Mesenchymal stem cell (in vitro differentiated cells and primary cell): Measurements from ENCODE around the gene DHH.

Experiments
- DNase-seq: peaks from one replicate; pipeline ENCODE4 v3.0.0-alpha.2; 2013
- H2AFZ ChIP-seq: one replicate; pipeline ENCODE4 v1.6.1; 2013; ENCODE audit warnings: low read depth, mild to moderate bottlenecking, control low read depth, inconsistent platforms, low read length, moderate library complexity
- H2AK5ac ChIP-seq: 2 replicates; pipeline ENCODE4 v1.6.1; 2013; ENCODE audit warnings: low read length, moderate library complexity, mild to moderate bottlenecking, inconsistent platforms; ENCODE audit not compliant: severe bottlenecking
- H2BK120ac ChIP-seq: one replicate; pipeline ENCODE4 v1.6.1; 2013; ENCODE audit warnings: low read depth, mild to moderate bottlenecking, inconsistent platforms, low read length, moderate library complexity
- H2BK12ac ChIP-seq, 2 experiments: one replicate each; pipeline ENCODE4 v1.6.1; 2013; ENCODE audit warnings: inconsistent platforms in 2 of 2, low read length in 2 of 2, mild to moderate bottlenecking in 2 of 2, moderate library complexity in 2 of 2, control low read depth in 1 of 2
- H2BK15ac ChIP-seq: one replicate; pipeline ENCODE4 v1.6.1; 2013; ENCODE audit warnings: mild to moderate bottlenecking, low read depth, inconsistent platforms; ENCODE audit not compliant: poor library complexity, severe bottlenecking
- H2BK5ac ChIP-seq: 2 replicates; pipeline ENCODE4 v1.6.1; 2013; ENCODE audit warnings: low read depth, mild to moderate bottlenecking, low read length, control low read depth, inconsistent platforms; ENCODE audit not compliant: poor library complexity, severe bottlenecking
- H3K14ac ChIP-seq, 2 experiments: one replicate each; pipeline ENCODE4 v1.6.1; 2013; ENCODE audit warnings: inconsistent platforms in 2 of 2, low read length in 2 of 2, control low read depth in 1 of 2, mild to moderate bottlenecking in 1 of 2, moderate library complexity in 1 of 2
- H3K18ac ChIP-seq, 2 experiments: one replicate each; pipeline ENCODE4 v1.6.1; 2013; ENCODE audit warnings: inconsistent platforms in 2 of 2, low read length in 2 of 2, control low read depth in 1 of 2, low read depth in 1 of 2, mild to moderate bottlenecking in 1 of 2
- H3K23ac ChIP-seq, 2 experiments: one replicate each; pipeline ENCODE4 v1.6.1; 2013; ENCODE audit warnings: inconsistent platforms in 2 of 2, low read length in 2 of 2, mild to moderate bottlenecking in 2 of 2, moderate library complexity in 2 of 2, control low read depth in 1 of 2
- H3K27ac ChIP-seq: 2 replicates; pipeline ENCODE4 v1.5.1; 2013; ENCODE audit warnings: mild to moderate bottlenecking, moderate library complexity, low read length, control low read depth, inconsistent platforms; ENCODE audit not compliant: poor library complexity, severe bottlenecking
- H3K27me3 ChIP-seq, 2 experiments: 2 replicates each; pipeline versions ENCODE4 v1.6.1 to v1.7.0; 2013; ENCODE audit warnings: low read length in 2 of 2, mild to moderate bottlenecking in 2 of 2, moderate library complexity in 2 of 2, control low read depth in 1 of 2, inconsistent platforms in 1 of 2; ENCODE audit not compliant: control insufficient read depth in 1 of 2, insufficient read depth in 1 of 2
- H3K36me3 ChIP-seq, 2 experiments: 2 replicates each; pipeline versions ENCODE4 v1.6.1 to v1.7.0; 2013; ENCODE audit warnings: low read length in 2 of 2, control low read depth in 1 of 2, inconsistent platforms in 1 of 2, low read depth in 1 of 2, mild to moderate bottlenecking in 1 of 2; ENCODE audit not compliant: insufficient read depth in 2 of 2, control insufficient read depth in 1 of 2
- H3K4ac ChIP-seq, 2 experiments: one replicate each; pipeline ENCODE4 v1.6.1; 2013; ENCODE audit warnings: inconsistent platforms in 2 of 2, low read length in 2 of 2, mild to moderate bottlenecking in 2 of 2, moderate library complexity in 2 of 2, control low read depth in 1 of 2, low read depth in 1 of 2
- H3K4me1 ChIP-seq: 2 replicates; pipeline ENCODE4 v1.6.1; 2013; ENCODE audit warnings: low read depth, low read length, control low read depth; ENCODE audit not compliant: control insufficient read depth, insufficient read depth
- H3K4me2 ChIP-seq: 2 replicates; pipeline ENCODE4 v1.6.1; 2013; ENCODE audit warnings: low read length, mild to moderate bottlenecking, inconsistent platforms; ENCODE audit not compliant: poor library complexity, severe bottlenecking
- H3K4me3 ChIP-seq, 2 experiments: 2 replicates each; pipeline versions ENCODE4 v1.5.1 to v1.7.0; 2013; ENCODE audit warnings: low read length in 2 of 2, mild to moderate bottlenecking in 2 of 2, control low read depth in 1 of 2, low read depth in 1 of 2; ENCODE audit not compliant: insufficient read depth in 1 of 2
- H3K79me1 ChIP-seq: replicated peaks from 2 replicates; pipeline ENCODE4 v1.6.1; 2013; ENCODE audit warnings: mild to moderate bottlenecking, control low read depth, low read length, inconsistent platforms; ENCODE audit not compliant: poor library complexity, severe bottlenecking
- H3K9ac ChIP-seq: 2 replicates; pipeline ENCODE4 v1.7.0; 2013; ENCODE audit warnings: mild to moderate bottlenecking, low read length, moderate library complexity
- H3K9me3 ChIP-seq: 2 replicates; pipeline ENCODE4 v1.7.0; 2013; ENCODE audit warnings: mild to moderate bottlenecking, low read length; ENCODE audit not compliant: control insufficient read depth
- H4K8ac ChIP-seq: one replicate; pipeline ENCODE4 v1.6.1; 2013; ENCODE audit warnings: inconsistent platforms, mild to moderate bottlenecking, low read length, moderate library complexity
- H4K91ac ChIP-seq: one replicate; pipeline ENCODE4 v1.6.1; 2013; ENCODE audit warnings: mild to moderate bottlenecking, low read length, inconsistent platforms
- WGBS: methylation state at CpG from one replicate; pipeline ENCODE4 v1.1.7; 2013; ENCODE audit warnings: mixed read lengths; 5-methylcytosine and 5-hydroxymethylcytosine counted together

The DHH gene

DNA sequence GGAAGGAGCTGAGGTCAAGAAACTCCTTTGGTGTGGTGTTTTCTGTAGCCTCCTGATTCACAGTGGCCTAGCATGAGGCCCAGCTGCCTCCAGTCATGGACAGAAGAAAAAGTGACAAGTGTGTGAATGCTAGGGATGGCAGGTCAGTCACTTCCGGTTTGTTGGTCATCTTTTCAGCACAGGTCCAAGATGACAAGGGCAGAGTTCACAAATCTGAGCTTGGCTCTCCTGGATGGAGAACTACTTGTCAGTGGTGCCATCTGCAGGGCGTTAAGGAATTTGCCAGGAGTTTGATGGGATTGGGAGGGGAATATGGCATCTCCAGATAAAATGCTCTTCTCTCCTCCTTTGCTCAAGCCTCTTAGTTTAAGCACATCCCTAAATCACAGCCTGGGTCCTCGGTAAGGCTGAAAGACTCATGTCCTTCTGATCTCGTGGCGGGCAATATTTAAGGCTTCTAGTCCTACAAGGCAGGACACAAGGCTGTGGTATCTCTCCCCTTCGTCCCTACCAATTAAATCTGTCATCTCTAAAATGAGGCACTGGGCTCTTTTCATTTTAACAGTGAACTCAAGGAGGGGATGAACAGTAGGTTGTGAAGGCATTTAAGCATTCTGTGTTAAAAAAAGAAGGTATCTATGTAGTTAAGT lies 26.6 kb upstream of the DHH start:
- 27% methylated on average over 5 of the region's 6 CpGs for WGBS
- no peak overlapping the region for H3K23ac ChIP-seq

DNA sequence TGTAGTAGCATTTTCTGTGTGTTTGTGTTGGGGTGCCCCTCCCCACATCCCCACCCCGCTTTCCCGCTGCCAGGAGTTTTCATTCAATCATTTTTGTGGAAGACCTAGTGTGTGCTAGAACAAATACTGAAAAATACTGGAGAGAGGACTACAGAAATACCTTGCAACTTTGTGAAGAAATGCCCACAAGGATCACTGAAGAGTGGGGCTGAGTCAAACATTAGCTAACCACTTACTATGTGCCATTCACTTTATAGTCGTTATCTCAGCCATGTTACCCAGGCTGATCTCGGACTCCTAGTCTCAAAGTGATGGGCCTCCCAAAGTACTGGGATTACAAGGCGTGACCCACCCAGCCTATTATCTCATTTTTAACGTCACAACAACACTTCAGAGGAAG lies 16.6 kb upstream of the DHH start:
- Histone ChIP-seq H3K9ac (peak overlapping the region; percentile 95), H2AK5ac (no peak overlapping the region), H3K79me1 (peaks cover 17% of the 10 kb centered on the region), H2BK15ac (no peak overlapping the region), H3K4me3 (peak overlapping the region; percentile 77 to 99), H3K4me2 (peak overlapping the region; percentile 86), H2AFZ (peak overlapping the region; percentile 86), H2BK120ac (no peak overlapping the region), H3K18ac (peak overlapping the region in 1 of 2 experiments; percentile 38), H2BK5ac (no peak overlapping the region), H3K4ac (peak overlapping the region in 1 of 2 experiments; percentile 75), H3K9me3 (no peaks in the 10 kb centered on the region), H3K36me3 (peaks cover 8 to 10% of the 10 kb centered on the region in 2 experiments), H3K14ac (peak overlapping the region in 1 of 2 experiments; percentile 87), H3K27me3 (no peaks in the 10 kb centered on the region), H4K8ac (peak overlapping the region; percentile 91), H3K4me1 (peaks cover 16% of the 10 kb centered on the region), H3K23ac (no peak overlapping the region), H3K27ac (peak overlapping the region; percentile 76), H2BK12ac (no peak overlapping the region), H4K91ac (no peak overlapping the region)
- WGBS, result 68% methylated on average over 5 of the region's 6 CpGs
- DNase-seq, result no peak

More for the DNA sequence above, 26.6 kb upstream of the DHH start:
- Histone ChIP-seq H3K4ac (no peak overlapping the region), H3K36me3 (no peaks in the 10 kb centered on the region), H3K9me3 (no peaks in the 10 kb centered on the region), H2AK5ac (no peak overlapping the region), H3K27ac (no peak overlapping the region), H3K14ac (no peak overlapping the region), H4K8ac (no peak overlapping the region), H3K4me3 (no peak overlapping the region), H2BK120ac (no peak overlapping the region), H3K4me2 (no peak overlapping the region), H2BK15ac (no peak overlapping the region), H3K4me1 (peaks cover 2% of the 10 kb centered on the region), H2AFZ (no peak overlapping the region), H3K9ac (no peak overlapping the region), H2BK12ac (no peak overlapping the region), H2BK5ac (no peak overlapping the region), H3K79me1 (no peaks in the 10 kb centered on the region), H4K91ac (peak overlapping the region; percentile 18), H3K27me3 (no peaks in the 10 kb centered on the region), H3K18ac (no peak overlapping the region)
- DNase-seq, result peak; percentile 73

DNA sequence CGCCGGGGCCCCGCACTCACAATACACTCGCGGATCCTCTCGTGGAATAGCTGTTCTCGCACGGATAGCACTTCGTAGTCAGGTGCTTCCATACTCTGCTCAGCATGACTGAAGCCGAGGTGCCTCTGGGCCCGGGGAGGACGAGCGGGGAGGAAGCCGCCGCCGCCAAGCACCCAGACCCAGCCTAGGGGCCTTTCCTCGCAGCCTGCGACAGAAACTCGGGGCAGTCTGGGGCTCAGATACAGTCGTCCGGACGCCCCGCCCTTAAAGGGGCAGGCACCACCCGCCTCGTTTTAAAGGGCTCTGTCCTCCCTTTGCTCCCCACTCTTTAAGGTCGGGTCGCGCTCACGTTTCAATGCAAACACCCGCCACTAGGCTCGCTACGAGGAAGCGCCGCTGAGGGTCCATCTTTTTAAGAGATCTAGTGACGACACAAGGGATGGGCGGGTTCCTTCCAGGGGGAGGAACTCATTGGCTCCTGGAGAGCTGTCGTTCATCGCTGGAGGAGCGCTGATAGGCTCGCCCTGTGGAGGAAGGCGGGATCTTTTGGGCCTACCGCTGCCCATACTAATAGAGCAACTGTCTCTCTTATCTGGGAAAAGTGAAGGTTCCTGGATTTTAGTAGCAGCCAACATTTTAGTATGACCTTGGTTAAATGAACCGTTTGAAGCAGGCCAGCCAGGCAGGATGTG lies 16.0 kb upstream of the DHH start, which contains the start of gene LMBR1L:
TSS of gene LMBR1L (minus strand) at position 384 of the 692 bp plus-strand sequence. CDS start at position 92, 292 bp downstream.
- Histone ChIP-seq H2BK120ac (peak within 1 kb of the TSS; percentile 64), H3K14ac (peak within 1 kb of the TSS in 1 of 2 experiments; percentile 98), H3K4me1 (peaks cover 16% of the 10 kb centered on the region), H3K4me3 (peak within 1 kb of the TSS; percentile 77 to 99), H2BK15ac (no peak within 1 kb of the TSS), H3K4me2 (peak within 1 kb of the TSS; percentile 86), H3K27me3 (no peaks in the 10 kb centered on the region), H3K23ac (peak within 1 kb of the TSS in 1 of 2 experiments; percentile 99), H3K36me3 (peaks cover 11 to 13% of the 10 kb centered on the region in 2 experiments), H3K79me1 (peaks cover 22% of the 10 kb centered on the region), H3K9ac (peak within 1 kb of the TSS; percentile 95), H3K9me3 (no peaks in the 10 kb centered on the region), H2AK5ac (no peak within 1 kb of the TSS), H2BK12ac (peak within 1 kb of the TSS in 1 of 2 experiments; percentile 29), H3K4ac (peak within 1 kb of the TSS; percentile 68 to 87), H4K91ac (peak within 1 kb of the TSS; percentile 74), H2AFZ (peak within 1 kb of the TSS; percentile 86), H4K8ac (peak within 1 kb of the TSS; percentile 91), H2BK5ac (peak within 1 kb of the TSS; percentile 47), H3K18ac (peak within 1 kb of the TSS; percentile 78 to 99), H3K27ac (peak within 1 kb of the TSS; percentile 76)
- DNase-seq, result peak; percentile 99
- under 1% methylated on average over 41 of the region's 43 CpGs for WGBS
